Mesothelial cell of epicardium (in vitro differentiated cells): Measurements from ENCODE around the gene STAB1. TPM values are rescaled to one million over a fixed set of nuclear protein-coding genes. Genes with fewer than 3 reads are reported as not detected.

Experiments
- DNase-seq, 2 experiments: peaks; one replicate each; pipeline ENCODE4 v3.0.0; 2021; ENCODE audit warnings: low spot score in 2 of 2; ENCODE audit not compliant: unreplicated experiment in 2 of 2
- H3K27ac Mint-ChIP-seq: 2 replicates; pipeline ENCODE4 v1.8.0; 2021; ENCODE audit warnings: mixed read lengths
- H3K27me3 Mint-ChIP-seq: 2 replicates; pipeline ENCODE4 v1.8.0; 2021; ENCODE audit warnings: low read depth, mixed read lengths
- H3K36me3 Mint-ChIP-seq: 2 replicates; pipeline ENCODE4 v1.8.0; 2021; ENCODE audit warnings: mixed read lengths
- H3K4me1 Mint-ChIP-seq: 2 replicates; pipeline ENCODE4 v1.8.0; 2021; ENCODE audit warnings: mixed read lengths
- H3K4me3 Mint-ChIP-seq: 2 replicates; pipeline ENCODE4 v1.8.0; 2021; ENCODE audit warnings: mild to moderate bottlenecking, moderate library complexity, mixed read lengths
- H3K9me3 Mint-ChIP-seq: 2 replicates; pipeline ENCODE4 v1.8.0; 2021; ENCODE audit warnings: mixed read lengths
- CTCF ChIP-seq: fragments of 200-600 bp; sonication (generic); IDR thresholded peaks from one replicate; pipeline ENCODE4 v1.5.0; 2021; ENCODE audit warnings: antibody characterized with exemption; ENCODE audit not compliant: unreplicated experiment
- total RNA-seq: library from RNA; stranded (reverse); gene quantifications from 3 replicates; pipeline ENCODE4 v1.2.1, GENCODE V29; 2021

STAB1 gene
- total RNA-seq, 1 donor from 2014 or later, result 0.29 TPM

DNA sequence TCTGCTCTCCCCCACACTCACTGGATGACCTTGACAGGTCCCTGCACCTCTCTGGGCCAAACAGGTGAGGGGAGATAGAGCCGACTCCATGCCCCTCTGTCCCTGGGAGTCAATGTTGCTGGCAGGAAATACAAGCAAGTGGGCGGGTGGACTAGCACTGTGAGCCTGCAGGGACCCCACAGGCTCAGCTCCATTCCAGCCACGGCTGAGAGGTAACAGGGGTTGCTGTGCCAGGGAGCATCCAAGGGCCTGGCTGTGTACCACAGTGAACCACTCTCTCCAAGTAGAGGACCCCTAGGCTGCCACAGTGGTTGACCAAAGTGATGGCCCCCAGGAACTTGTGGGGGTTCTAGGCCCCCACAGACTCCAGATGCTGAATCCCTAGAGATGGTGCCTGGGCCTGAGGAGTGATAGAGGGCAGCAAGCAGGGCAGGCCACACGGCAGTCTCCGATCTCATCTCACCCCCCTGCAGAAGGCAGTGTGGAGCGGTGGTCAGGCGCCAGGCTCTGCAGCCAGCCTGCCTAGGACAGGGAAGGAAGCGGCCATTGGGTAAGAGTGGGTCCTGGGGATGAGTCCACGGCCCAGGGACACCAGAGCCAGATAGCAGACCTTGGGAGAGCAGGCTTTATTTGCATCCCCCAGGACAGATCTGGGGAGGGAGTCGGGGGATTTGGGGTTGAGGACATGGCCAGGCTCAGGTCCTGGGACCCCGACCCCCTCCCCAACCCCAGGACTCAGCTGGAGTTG, 44.5 kb upstream of the STAB1 start:
- H3K4me1 Mint-ChIP-seq, result peaks cover 32% of the 10 kb centered on the region
- H3K27me3 Mint-ChIP-seq, result no peaks in the 10 kb centered on the region
- H3K36me3 Mint-ChIP-seq, result no peaks in the 10 kb centered on the region
- peak overlapping the region; percentile 94 for H3K27ac Mint-ChIP-seq
- no peaks in the 10 kb centered on the region for H3K9me3 Mint-ChIP-seq
- no peak for TF ChIP-seq CTCF
- no peak overlapping the region for H3K4me3 Mint-ChIP-seq
- no peak for DNase-seq

DNA sequence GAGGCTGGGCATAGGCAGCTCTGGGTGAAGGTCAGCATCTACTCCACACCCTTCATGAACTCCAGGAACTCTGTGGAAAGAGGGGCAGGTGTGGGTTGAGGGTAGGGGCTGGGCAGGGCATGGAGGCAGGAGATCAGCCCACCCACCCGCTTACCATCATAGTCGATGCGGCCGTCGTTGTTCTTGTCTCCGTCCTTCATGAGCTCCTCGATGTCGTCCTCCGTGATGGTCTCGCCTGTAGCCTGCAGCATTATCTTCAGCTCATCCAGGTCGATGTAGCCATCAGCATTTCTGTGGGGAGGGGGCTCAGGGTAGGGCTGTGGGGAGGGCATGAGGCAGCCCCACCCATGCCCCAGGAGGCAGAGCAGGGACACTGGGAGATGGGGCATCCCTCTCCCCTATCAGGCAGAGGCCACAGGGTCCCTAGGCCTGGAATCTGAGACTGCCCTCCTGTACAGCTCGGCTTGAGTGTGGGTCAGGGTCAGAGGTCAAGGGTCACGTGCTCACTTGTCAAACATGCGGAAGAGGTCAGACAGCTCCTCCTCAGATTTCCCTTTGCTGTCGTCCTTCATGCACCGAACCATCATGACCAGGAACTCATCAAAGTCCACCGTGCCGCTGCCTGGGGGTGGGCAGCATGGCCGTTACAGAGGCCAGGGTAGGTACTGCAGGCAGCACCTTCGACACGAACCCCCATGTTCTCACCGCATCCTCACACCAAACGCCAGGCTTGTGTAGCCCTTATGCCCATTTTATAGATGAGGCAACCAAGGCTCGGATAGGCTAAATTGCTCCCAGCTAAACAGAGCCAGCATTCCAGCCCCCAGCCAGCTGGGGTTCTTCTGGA, 43.7 kb upstream of the STAB1 start:
- peaks cover 36% of the 10 kb centered on the region for H3K4me1 Mint-ChIP-seq
- TF ChIP-seq CTCF, result no peak

DNA sequence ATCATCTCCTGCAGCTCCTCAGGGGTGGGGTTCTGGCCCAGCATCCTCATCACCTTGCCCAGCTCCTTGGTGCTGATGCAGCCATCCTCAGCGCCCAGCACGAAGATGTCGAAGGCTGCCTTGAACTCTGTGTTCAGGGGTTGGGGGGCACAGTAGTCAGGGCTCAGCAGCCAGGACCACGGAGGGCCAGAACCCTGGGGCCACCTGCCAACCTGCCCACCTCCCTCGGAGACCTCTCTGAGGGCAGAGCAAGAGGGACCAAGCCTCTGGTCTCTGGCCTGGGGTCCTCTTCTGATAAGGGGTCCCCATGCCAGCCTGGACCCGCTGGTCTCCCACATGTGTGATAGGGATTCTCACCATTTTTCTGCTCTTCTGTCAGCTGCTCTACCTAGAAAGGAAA, 43.0 kb upstream of the STAB1 start:
- no peaks in the 10 kb centered on the region for H3K9me3 Mint-ChIP-seq
- no peak for TF ChIP-seq CTCF
- no peaks in the 10 kb centered on the region for H3K27me3 Mint-ChIP-seq
- no peak overlapping the region for H3K4me3 Mint-ChIP-seq
- no peak overlapping the region for H3K27ac Mint-ChIP-seq
- H3K4me1 Mint-ChIP-seq, result peaks cover 40% of the 10 kb centered on the region
- DNase-seq, result no peak
- peaks cover 2% of the 10 kb centered on the region for H3K36me3 Mint-ChIP-seq

More for the DNA sequence above, 43.7 kb upstream of the STAB1 start:
- DNase-seq, result no peak
- Mint-ChIP-seq H3K9me3 (no peaks in the 10 kb centered on the region), H3K27me3 (no peaks in the 10 kb centered on the region), H3K4me3 (no peak overlapping the region), H3K27ac (no peak overlapping the region), H3K36me3 (no peaks in the 10 kb centered on the region)

GRCh38 chr3:52452570-52453221, 42.4 kb upstream of the STAB1 start:
- H3K27ac Mint-ChIP-seq, result no peak overlapping the region
- no peaks in the 10 kb centered on the region for H3K27me3 Mint-ChIP-seq
- no peaks in the 10 kb centered on the region for H3K9me3 Mint-ChIP-seq
- TF ChIP-seq CTCF, result no peak
- no peak overlapping the region for H3K4me3 Mint-ChIP-seq
- H3K36me3 Mint-ChIP-seq, result peaks cover 6% of the 10 kb centered on the region
- peaks cover 44% of the 10 kb centered on the region for H3K4me1 Mint-ChIP-seq
- no peak for DNase-seq

GRCh38 chr3:52453496-52454249, 41.5 kb upstream of the STAB1 start, which contains the start of gene TNNC1:
TNNC1 (minus strand) TSS chr3:52454041; CDS start chr3:52454015, 26 bp downstream.
- H3K4me1 Mint-ChIP-seq, result peaks cover 52% of the 10 kb centered on the region
- no peak for DNase-seq
- peak within 1 kb of the TSS; percentile 92 for H3K4me3 Mint-ChIP-seq
- H3K36me3 Mint-ChIP-seq, result peaks cover 12% of the 10 kb centered on the region
- H3K27me3 Mint-ChIP-seq, result no peaks in the 10 kb centered on the region
- no peaks in the 10 kb centered on the region for H3K9me3 Mint-ChIP-seq
- H3K27ac Mint-ChIP-seq, result peak within 1 kb of the TSS; percentile 89
- no peak for TF ChIP-seq CTCF
